HFFc6 (cell line): Measurements from ENCODE around the gene FMN1. TPM values are rescaled to one million over a fixed set of nuclear protein-coding genes. Genes with fewer than 3 reads are reported as not detected.

Experiments
- DNase-seq: peaks from one replicate; pipeline ENCODE4 v3.0.0-alpha.2; 2018
- H3K27ac Mint-ChIP-seq: 2 replicates; pipeline ENCODE4 v1.8.0; 2020; ENCODE audit warnings: mild to moderate bottlenecking, mixed read lengths
- H3K27me3 Mint-ChIP-seq: 2 replicates; pipeline ENCODE4 v1.8.0; 2021; ENCODE audit warnings: mild to moderate bottlenecking, moderate library complexity, mixed read lengths; ENCODE audit not compliant: insufficient read depth
- H3K36me3 Mint-ChIP-seq: 2 replicates; pipeline ENCODE4 v1.8.0; 2021; ENCODE audit warnings: low read depth, mixed read lengths
- H3K4me1 Mint-ChIP-seq: 2 replicates; pipeline ENCODE4 v1.8.0; 2020; ENCODE audit warnings: low read depth, mixed read lengths
- H3K4me3 Mint-ChIP-seq: 2 replicates; pipeline ENCODE4 v1.8.0; 2020; ENCODE audit warnings: mild to moderate bottlenecking, moderate library complexity, mixed read lengths
- H3K9me3 Mint-ChIP-seq: 2 replicates; pipeline ENCODE4 v1.8.0; 2020; ENCODE audit warnings: mild to moderate bottlenecking, mixed read lengths
- CTCF ChIP-seq: fragments of 200-600 bp; sonication (generic); IDR thresholded peaks from 2 replicates; pipeline ENCODE4 v1.5.0; 2021; ENCODE audit warnings: antibody characterized with exemption, mild to moderate bottlenecking
- total RNA-seq, 6 experiments: library from RNA; stranded (reverse); fragmentation: NEBNext Ultra II Directional; extraction: Animal tissue kit (Norgen Biotek cat#: 25700); gene quantifications; 2 replicates in 1 of 6; 3 replicates in 5 of 6; pipeline ENCODE4 v1.2.3, GENCODE V29; 2021

Gene FMN1
- total RNA-seq, 6 experiments from 2014 or later = 8.3 to 14.0 (median 12.6) TPM

- no peak for DNase-seq
- TF ChIP-seq CTCF = no peak
- H3K9me3 Mint-ChIP-seq = no peaks in the 10 kb centered on the region
- no peak overlapping the region for H3K4me3 Mint-ChIP-seq
- H3K27ac Mint-ChIP-seq = no peak overlapping the region
- peaks cover 6% of the 10 kb centered on the region; the same call in 1 of the 2 replicates for H3K36me3 Mint-ChIP-seq
- peaks cover 58% of the 10 kb centered on the region for H3K4me1 Mint-ChIP-seq
- H3K27me3 Mint-ChIP-seq = no peaks in the 10 kb centered on the region; the same call in 1 of the 2 replicates
Measured at GRCh38 chr15:32998979-32999672, 195.4 kb downstream of the FMN1 start.

- H3K36me3 Mint-ChIP-seq = peaks cover 5% of the 10 kb centered on the region; the same call in 1 of the 2 replicates
- TF ChIP-seq CTCF = no peak
- no peak for DNase-seq
- H3K4me3 Mint-ChIP-seq = no peak overlapping the region
- no peaks in the 10 kb centered on the region; the same call in 1 of the 2 replicates for H3K27me3 Mint-ChIP-seq
- H3K9me3 Mint-ChIP-seq = no peaks in the 10 kb centered on the region
- peak overlapping the region; percentile 80 for H3K27ac Mint-ChIP-seq
- peaks cover 67% of the 10 kb centered on the region for H3K4me1 Mint-ChIP-seq
Measured at GRCh38 chr15:32998182-32998581, 196.3 kb downstream of the FMN1 start.

GRCh38 chr15:32994810-32995424 is 199.6 kb downstream of the FMN1 start:
- Mint-ChIP-seq H3K4me1 (peaks cover 59% of the 10 kb centered on the region), H3K27ac (peak overlapping the region; percentile 72), H3K9me3 (no peaks in the 10 kb centered on the region), H3K4me3 (no peak overlapping the region), H3K27me3 (no peaks in the 10 kb centered on the region; the same call in none of the 2 replicates), H3K36me3 (peaks cover 3% of the 10 kb centered on the region; the same call in 1 of the 2 replicates)
- peak; percentile 87 for TF ChIP-seq CTCF
- DNase-seq = peak; percentile 63

GRCh38 chr15:32993285-32993684 is 201.2 kb downstream of the FMN1 start:
- Mint-ChIP-seq H3K27me3 (no peaks in the 10 kb centered on the region; the same call in none of the 2 replicates), H3K4me1 (peaks cover 54% of the 10 kb centered on the region), H3K4me3 (no peak overlapping the region), H3K9me3 (no peaks in the 10 kb centered on the region), H3K27ac (peak overlapping the region; percentile 42; the same call in 1 of the 2 replicates), H3K36me3 (no peaks in the 10 kb centered on the region)
- TF ChIP-seq CTCF = peak; percentile 76
- peak; percentile 42 for DNase-seq

DNA sequence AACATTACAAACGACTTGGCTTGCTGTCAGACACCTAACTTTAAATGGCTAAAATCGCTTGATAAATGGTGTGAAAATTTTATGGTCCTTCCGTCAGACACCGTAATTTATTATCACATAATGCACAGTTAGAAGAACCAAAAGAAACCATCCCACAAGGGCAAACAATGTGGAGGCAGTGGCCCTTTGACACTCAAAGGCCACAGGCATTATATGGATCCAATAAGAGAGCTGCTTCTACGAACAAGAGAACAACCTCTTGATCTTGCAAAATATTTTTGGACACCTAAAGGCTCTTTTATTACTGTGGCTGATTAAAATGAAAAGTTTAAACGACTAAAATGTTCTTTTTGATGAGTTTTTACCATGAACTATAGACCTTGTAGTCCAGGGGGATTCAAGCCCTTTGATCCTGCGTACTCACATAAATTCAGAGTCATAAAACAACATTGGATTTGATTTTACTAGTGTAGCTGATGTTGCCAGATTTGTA is 202.8 kb downstream of the FMN1 start:
- no peaks in the 10 kb centered on the region; the same call in 1 of the 2 replicates for H3K27me3 Mint-ChIP-seq
- 0 out of 2 replicates have a peak, but pooled peaks cover 6% of the 10 kb centered on the region for H3K36me3 Mint-ChIP-seq
- no peak for DNase-seq
- H3K4me1 Mint-ChIP-seq = peaks cover 57% of the 10 kb centered on the region
- no peak overlapping the region for H3K27ac Mint-ChIP-seq
- no peaks in the 10 kb centered on the region for H3K9me3 Mint-ChIP-seq
- no peak for TF ChIP-seq CTCF
- H3K4me3 Mint-ChIP-seq = no peak overlapping the region
